Thoracic aorta (tissue), 2 donors: ENCODE measurements around the gene SIPA1L3. TPM values are rescaled to one million over a fixed set of nuclear protein-coding genes. Genes with fewer than 3 reads are reported as not detected.

Experiments
- ATAC-seq: fragments of 150-250 bp; one replicate; pipeline ENCODE4 v1.8.0; 2017; ENCODE audit warnings: low read depth; ENCODE audit not compliant: insufficient number of reproducible peaks, low FRiP score
- DNase-seq: peaks from one replicate; pipeline ENCODE4 v3.0.0-alpha.2; 2020; ENCODE audit warnings: low spot score
- H3K27ac ChIP-seq, 2 donors: fragments of 200-600 bp; sonication (generic); 1 replicate in 1 of 2; 2 replicates in 1 of 2; pipeline ENCODE4 v1.5.1; 2016; ENCODE audit warnings: mild to moderate bottlenecking in 2 of 2, moderate library complexity in 2 of 2
- H3K27me3 ChIP-seq: fragments of 200-600 bp; sonication (generic); replicated peaks from 2 replicates; pipeline ENCODE4 v1.6.0; 2016; ENCODE audit warnings: mild to moderate bottlenecking; ENCODE audit not compliant: insufficient read depth
- H3K36me3 ChIP-seq: fragments of 200-600 bp; sonication (generic); one replicate; pipeline ENCODE4 v1.5.1; 2016
- H3K4me1 ChIP-seq, 2 donors: fragments of 200-600 bp; sonication (generic); 1 replicate in 1 of 2; 2 replicates in 1 of 2; pipeline versions ENCODE4 v1.5.1 to v1.6.0; 2016; ENCODE audit warnings: low read depth in 2 of 2, mild to moderate bottlenecking in 1 of 2; ENCODE audit not compliant: control insufficient read depth in 1 of 2
- H3K4me3 ChIP-seq: fragments of 200-600 bp; sonication (generic); 2 replicates; pipeline ENCODE4 v1.5.1; 2016; ENCODE audit warnings: mild to moderate bottlenecking
- H3K9me3 ChIP-seq: fragments of 200-600 bp; sonication (generic); 2 replicates; pipeline ENCODE4 v1.5.1; 2016
- CTCF ChIP-seq: fragments of 200-600 bp; sonication (generic); IDR thresholded peaks from one replicate; pipeline ENCODE4 v1.5.1; 2019; ENCODE audit warnings: antibody characterized with exemption
- total RNA-seq, 2 donors: library from RNA; depleted of rRNA; stranded (reverse); fragments of >200 nt; gene quantifications; one replicate each; pipeline versions ENCODE4 v1.1.0 to v1.2.3, GENCODE V29; 2016

The SIPA1L3 gene
- total RNA-seq, 2 donors from 2014 or later = 14.5 to 39.4 TPM

GRCh38 chr19:38219221-38219620 is 312.2 kb downstream of the SIPA1L3 start:
- no peak for DNase-seq
- peaks cover 13% of the 10 kb centered on the region for H3K27me3 ChIP-seq
- no peak overlapping the region for H3K27ac ChIP-seq
- no peaks in the 10 kb centered on the region for H3K36me3 ChIP-seq
- no peak for TF ChIP-seq CTCF
- no peak for ATAC-seq
- H3K9me3 ChIP-seq = no peaks in the 10 kb centered on the region
- no peak overlapping the region for H3K4me3 ChIP-seq
- H3K4me1 ChIP-seq = peaks cover 2 to 7% of the 10 kb centered on the region in 2 donors

GRCh38 chr19:38221421-38221820 is 314.4 kb downstream of the SIPA1L3 start:
- Histone ChIP-seq H3K4me3 (no peak overlapping the region), H3K27ac (no peak overlapping the region), H3K9me3 (no peaks in the 10 kb centered on the region), H3K36me3 (no peaks in the 10 kb centered on the region), H3K4me1 (peaks cover 2 to 8% of the 10 kb centered on the region in 2 donors), H3K27me3 (peaks cover 19% of the 10 kb centered on the region)
- TF ChIP-seq CTCF = no peak
- DNase-seq = no peak
- ATAC-seq = no peak

GRCh38 chr19:38221919-38222830 is 315.2 kb downstream of the SIPA1L3 start:
- DNase-seq (no peak), ATAC-seq (no peak)
- no peak for TF ChIP-seq CTCF
- Histone ChIP-seq H3K36me3 (no peaks in the 10 kb centered on the region), H3K4me1 (peaks cover 2 to 8% of the 10 kb centered on the region in 2 donors), H3K4me3 (no peak overlapping the region), H3K9me3 (no peaks in the 10 kb centered on the region), H3K27ac (no peak overlapping the region), H3K27me3 (peaks cover 19% of the 10 kb centered on the region)

GRCh38 chr19:38223119-38223523 is 316.1 kb downstream of the SIPA1L3 start:
- no peaks in the 10 kb centered on the region for H3K9me3 ChIP-seq
- no peak for DNase-seq
- peaks cover 2 to 8% of the 10 kb centered on the region in 2 donors for H3K4me1 ChIP-seq
- H3K27me3 ChIP-seq = peaks cover 19% of the 10 kb centered on the region
- no peak for ATAC-seq
- no peak overlapping the region for H3K4me3 ChIP-seq
- no peaks in the 10 kb centered on the region for H3K36me3 ChIP-seq
- H3K27ac ChIP-seq = no peak overlapping the region
- no peak for TF ChIP-seq CTCF

- DNase-seq (no peak), ATAC-seq (no peak)
- TF ChIP-seq CTCF = no peak
- Histone ChIP-seq H3K27me3 (peaks cover 19% of the 10 kb centered on the region), H3K36me3 (no peaks in the 10 kb centered on the region), H3K9me3 (no peaks in the 10 kb centered on the region), H3K27ac (no peak overlapping the region), H3K4me3 (peak overlapping the region; percentile 56), H3K4me1 (peaks cover 6 to 10% of the 10 kb centered on the region in 2 donors)
Measured at GRCh38 chr19:38223617-38224013, 316.6 kb downstream of the SIPA1L3 start.
